ENCODE measurements around the gene FBL. TPM values are rescaled to one million over a fixed set of nuclear protein-coding genes. Genes with fewer than 3 reads are reported as not detected.
A peak's percentile ranks its signal among the peaks of the same experiment; 100 is the strongest.

Gene FBL
- total and polyA plus RNA-seq, 10 of the 15 experiments (the other 5 are each of a cell fraction or from before 2014, with no cell fraction given) = 156 to 1,083 (median 478) TPM

DNA sequence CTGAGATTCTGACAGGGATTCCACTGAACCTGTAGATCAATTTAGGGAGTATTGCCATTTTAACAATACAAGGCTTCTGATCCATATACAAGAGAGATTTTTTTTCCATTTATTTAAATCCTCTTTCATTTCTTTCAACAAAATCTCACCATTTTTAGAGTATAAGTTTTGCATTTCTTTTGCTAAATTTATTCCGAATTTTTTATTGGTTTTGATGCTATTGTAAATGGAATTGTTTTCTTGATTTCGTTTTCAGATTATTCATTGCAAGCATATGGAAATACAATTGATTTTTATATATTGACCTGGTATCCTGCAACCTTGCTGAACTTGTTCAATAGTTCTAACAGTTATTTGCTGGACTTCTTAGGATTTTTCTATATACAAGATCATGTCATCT lies 49.1 kb downstream of the FBL start:
- Histone ChIP-seq H3K4me2 (ENCODE audit: control insufficient read depth, insufficient read depth) (no peak overlapping the region), H3K79me2 (ENCODE audit: control insufficient read depth, insufficient read depth, low read length) (no peaks in the 10 kb centered on the region), H3K27me3 (replicated peaks in 1 of 2; ENCODE audit: control insufficient read depth in 2 of 2, insufficient read depth in 2 of 2, low read length in 1 of 2) (no peaks in the 10 kb centered on the region), H3K9ac (ENCODE audit: control insufficient read depth, insufficient read depth, low read length) (no peak overlapping the region), H3K36me3 (ENCODE audit: control insufficient read depth in 2 of 2, insufficient read depth in 2 of 2, low read length in 1 of 2) (no peaks in the 10 kb centered on the region), H3K27ac (ENCODE audit: control insufficient read depth, insufficient read depth) (no peak overlapping the region), H3K9me3 (replicated peaks; ENCODE audit: control insufficient read depth, insufficient read depth, low read length) (no peaks in the 10 kb centered on the region), H4K20me1 (ENCODE audit: control insufficient read depth, insufficient read depth) (no peaks in the 10 kb centered on the region), H2AFZ (ENCODE audit: control insufficient read depth, low read depth, low read length) (no peak overlapping the region), H3K4me1 (ENCODE audit: control insufficient read depth, insufficient read depth, low read length) (peaks cover 16% of the 10 kb centered on the region), H3K4me3 (no peak overlapping the region)
- WGBS (ENCODE audit: insufficient coverage, insufficient replicate concordance, low lambda C conversion rate, missing lambda C conversion rate) = 0% methylated on average over 2 of the region's 2 CpGs
- ChIA-PET CTCF (interaction anchor here (3.1 to 9.2 kb wide), 2 partner anchors 47 to 123 kb away, joined by 13 to 466 read pairs; partner anchors contain the start of gene FBL), SMC1A (ENCODE audit: uncharacterized antibody, unreplicated experiment) (interaction anchor here (1.2 to 12.2 kb wide), 2 partner anchors 47 to 122 kb away, joined by 5 to 309 read pairs; partner anchors contain the start of gene FBL), POLR2A (interaction anchor here (1.6 to 2.8 kb wide), 3 partner anchors 12 to 49 kb away, joined by 3 to 14 read pairs (median 8); partner anchors contain the start of gene FBL), RAD21 (ENCODE audit: unreplicated experiment) (interaction anchor here (1.3 to 1.6 kb wide), 2 partner anchors 32 to 47 kb away, joined by 4 read pairs; no protein-coding TSS in a partner anchor)
- intact Hi-C loops (cut with micrococcal nuclease; ENCODE audit: unreplicated experiment) = no loop called here
- BruUV-seq (replicated peaks) = no TSS peak
- no peak for ATAC-seq
- in situ Hi-C loops (cut with MboI) = no loop called here
- DNase-seq (ENCODE audit: low read depth, low spot score) = no peak
- no peak for TF ChIP-seq FOXK2 (IDR thresholded peaks at IDR 0.05)
- TF ChIP-seq, protein P1, sequence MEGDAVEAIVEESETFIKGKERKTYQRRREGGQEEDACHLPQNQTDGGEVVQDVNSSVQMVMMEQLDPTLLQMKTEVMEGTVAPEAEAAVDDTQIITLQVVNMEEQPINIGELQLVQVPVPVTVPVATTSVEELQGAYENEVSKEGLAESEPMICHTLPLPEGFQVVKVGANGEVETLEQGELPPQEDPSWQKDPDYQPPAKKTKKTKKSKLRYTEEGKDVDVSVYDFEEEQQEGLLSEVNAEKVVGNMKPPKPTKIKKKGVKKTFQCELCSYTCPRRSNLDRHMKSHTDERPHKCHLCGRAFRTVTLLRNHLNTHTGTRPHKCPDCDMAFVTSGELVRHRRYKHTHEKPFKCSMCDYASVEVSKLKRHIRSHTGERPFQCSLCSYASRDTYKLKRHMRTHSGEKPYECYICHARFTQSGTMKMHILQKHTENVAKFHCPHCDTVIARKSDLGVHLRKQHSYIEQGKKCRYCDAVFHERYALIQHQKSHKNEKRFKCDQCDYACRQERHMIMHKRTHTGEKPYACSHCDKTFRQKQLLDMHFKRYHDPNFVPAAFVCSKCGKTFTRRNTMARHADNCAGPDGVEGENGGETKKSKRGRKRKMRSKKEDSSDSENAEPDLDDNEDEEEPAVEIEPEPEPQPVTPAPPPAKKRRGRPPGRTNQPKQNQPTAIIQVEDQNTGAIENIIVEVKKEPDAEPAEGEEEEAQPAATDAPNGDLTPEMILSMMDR (IDR thresholded peaks at IDR 0.05 in 2 of 3, conservative IDR thresholded peaks at IDR 0.05 in 1 of 3; ENCODE audit: control insufficient read depth in 2 of 3, extremely low read depth in 1 of 3, insufficient read depth in 1 of 3, low read depth in 3 of 3, low read length in 3 of 3) = no peak
- FAIRE-seq = no peak

DNA sequence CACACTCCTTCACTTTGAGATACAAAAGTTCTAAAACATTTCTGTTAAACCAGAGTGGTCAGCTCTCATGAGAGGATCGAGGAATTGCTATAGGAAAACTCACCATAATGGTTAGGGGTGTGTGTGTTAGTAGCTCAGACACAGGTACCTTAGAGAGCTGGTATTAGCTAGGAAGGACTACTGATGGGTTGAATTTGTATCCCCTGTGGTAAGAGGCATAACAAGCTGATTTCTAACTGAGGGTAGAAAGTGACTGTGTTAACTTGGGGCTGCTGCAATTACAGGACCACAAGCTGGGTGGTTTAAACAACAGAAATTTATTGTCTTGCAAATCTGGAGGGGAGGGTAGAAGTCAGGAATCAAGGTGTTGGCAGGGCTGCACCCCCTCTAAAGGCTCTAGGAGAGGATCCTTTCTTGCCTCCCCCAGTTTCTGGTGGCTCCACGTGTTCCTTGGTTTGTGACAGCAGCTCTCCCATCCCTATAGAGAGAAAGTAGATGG lies 50.1 kb downstream of the FBL start:
- Histone ChIP-seq H3K4me1 (ENCODE audit: control insufficient read depth, insufficient read depth, low read length) (peaks cover 16% of the 10 kb centered on the region), H3K36me3 (ENCODE audit: control insufficient read depth in 2 of 2, insufficient read depth in 2 of 2, low read length in 1 of 2) (no peaks in the 10 kb centered on the region), H3K4me2 (ENCODE audit: control insufficient read depth, insufficient read depth) (no peak overlapping the region), H3K4me3 (no peak overlapping the region), H2AFZ (ENCODE audit: control insufficient read depth, low read depth, low read length) (no peak overlapping the region), H3K27ac (ENCODE audit: control insufficient read depth, insufficient read depth) (no peak overlapping the region), H4K20me1 (ENCODE audit: control insufficient read depth, insufficient read depth) (no peaks in the 10 kb centered on the region), H3K9ac (ENCODE audit: control insufficient read depth, insufficient read depth, low read length) (no peak overlapping the region), H3K79me2 (ENCODE audit: control insufficient read depth, insufficient read depth, low read length) (no peaks in the 10 kb centered on the region), H3K9me3 (replicated peaks; ENCODE audit: control insufficient read depth, insufficient read depth, low read length) (no peaks in the 10 kb centered on the region), H3K27me3 (replicated peaks in 1 of 2; ENCODE audit: control insufficient read depth in 2 of 2, insufficient read depth in 2 of 2, low read length in 1 of 2) (no peaks in the 10 kb centered on the region)
- intact Hi-C loops (cut with micrococcal nuclease; ENCODE audit: unreplicated experiment) = no loop called here
- FAIRE-seq (peak; percentile 64), ATAC-seq (no peak), DNase-seq (ENCODE audit: low read depth, low spot score) (no peak)
- WGBS (ENCODE audit: insufficient coverage, insufficient replicate concordance, low lambda C conversion rate, missing lambda C conversion rate) = 32% methylated on average over 2 of the region's 2 CpGs
- in situ Hi-C loops (cut with MboI) = no loop called here
- POLR2A ChIA-PET = interaction anchor here (0.5 to 2.8 kb wide), 10 partner anchors 13 to 405 kb away, joined by 3 to 14 read pairs (median 4); partner anchors contain the start of genes DYRK1B and FBL
- BruUV-seq (replicated peaks) = no TSS peak
- SMC1A ChIA-PET (ENCODE audit: uncharacterized antibody, unreplicated experiment) = interaction anchor here (0.9 to 12.2 kb wide), 9 partner anchors 10 to 238 kb away, joined by 3 to 309 read pairs (median 5); partner anchors contain the start of genes FBL and PSMC4
- RAD21 ChIA-PET (ENCODE audit: unreplicated experiment) = interaction anchor here (1.1 to 7.6 kb wide), 7 partner anchors 23 to 175 kb away, joined by 4 to 271 read pairs (median 6); partner anchors contain the start of genes DYRK1B, FBL and PSMC4
- CTCF ChIA-PET = interaction anchor here (1.1 to 9.2 kb wide), 8 partner anchors 16 to 125 kb away, joined by 3 to 466 read pairs (median 5); partner anchors contain the start of genes DYRK1B and FBL
- TF ChIP-seq CBX5 (IDR thresholded peaks at IDR 0.05; ENCODE audit: low read depth) (no peak), ZBED1 (IDR thresholded peaks at IDR 0.05; ENCODE audit: borderline replicate concordance) (no peak), EP300 (IDR thresholded peaks at IDR 0.05; ENCODE audit: borderline replicate concordance in 1 of 2, control insufficient read depth in 1 of 2, low read depth in 2 of 2, low read length in 2 of 2) (no peak), CREM (IDR thresholded peaks at IDR 0.05; ENCODE audit: low read depth) (no peak), IKZF2 (IDR thresholded peaks at IDR 0.05) (no peak)
- TF ChIP-seq, protein P2, sequence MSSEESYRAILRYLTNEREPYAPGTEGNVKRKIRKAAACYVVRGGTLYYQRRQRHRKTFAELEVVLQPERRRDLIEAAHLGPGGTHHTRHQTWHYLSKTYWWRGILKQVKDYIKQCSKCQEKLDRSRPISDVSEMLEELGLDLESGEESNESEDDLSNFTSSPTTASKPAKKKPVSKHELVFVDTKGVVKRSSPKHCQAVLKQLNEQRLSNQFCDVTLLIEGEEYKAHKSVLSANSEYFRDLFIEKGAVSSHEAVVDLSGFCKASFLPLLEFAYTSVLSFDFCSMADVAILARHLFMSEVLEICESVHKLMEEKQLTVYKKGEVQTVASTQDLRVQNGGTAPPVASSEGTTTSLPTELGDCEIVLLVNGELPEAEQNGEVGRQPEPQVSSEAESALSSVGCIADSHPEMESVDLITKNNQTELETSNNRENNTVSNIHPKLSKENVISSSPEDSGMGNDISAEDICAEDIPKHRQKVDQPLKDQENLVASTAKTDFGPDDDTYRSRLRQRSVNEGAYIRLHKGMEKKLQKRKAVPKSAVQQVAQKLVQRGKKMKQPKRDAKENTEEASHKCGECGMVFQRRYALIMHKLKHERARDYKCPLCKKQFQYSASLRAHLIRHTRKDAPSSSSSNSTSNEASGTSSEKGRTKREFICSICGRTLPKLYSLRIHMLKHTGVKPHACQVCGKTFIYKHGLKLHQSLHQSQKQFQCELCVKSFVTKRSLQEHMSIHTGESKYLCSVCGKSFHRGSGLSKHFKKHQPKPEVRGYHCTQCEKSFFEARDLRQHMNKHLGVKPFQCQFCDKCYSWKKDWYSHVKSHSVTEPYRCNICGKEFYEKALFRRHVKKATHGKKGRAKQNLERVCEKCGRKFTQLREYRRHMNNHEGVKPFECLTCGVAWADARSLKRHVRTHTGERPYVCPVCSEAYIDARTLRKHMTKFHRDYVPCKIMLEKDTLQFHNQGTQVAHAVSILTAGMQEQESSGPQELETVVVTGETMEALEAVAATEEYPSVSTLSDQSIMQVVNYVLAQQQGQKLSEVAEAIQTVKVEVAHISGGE (CRISPR knock-in tag; IDR thresholded peaks at IDR 0.05) = no peak

Data from GM12878 (cell line).